Daoy (cell line): ENCODE data around the gene DNAJC13. TPM values are rescaled to one million over a fixed set of nuclear protein-coding genes. Genes with fewer than 3 reads are reported as not detected.

ENCODE experiments used
- DNase-seq: peaks from one replicate; pipeline ENCODE4 v3.0.0-alpha.2; 2015; ENCODE audit warnings: low read depth
- total RNA-seq: library from RNA; depleted of rRNA; stranded (reverse); fragments of >200 nt; shearing (Covaris generic); gene quantifications from 2 replicates; pipeline ENCODE4 v1.2.3, GENCODE V29; 2014

Gene DNAJC13
- total RNA-seq, 1 experiment from 2014 or later = 31.3 TPM

- no peak for DNase-seq
Observed at GRCh38 chr3:132486099-132486498, 68.8 kb downstream of the DNAJC13 start.

GRCh38 chr3:132488151-132488550 is 70.8 kb downstream of the DNAJC13 start:
- no peak for DNase-seq

DNA sequence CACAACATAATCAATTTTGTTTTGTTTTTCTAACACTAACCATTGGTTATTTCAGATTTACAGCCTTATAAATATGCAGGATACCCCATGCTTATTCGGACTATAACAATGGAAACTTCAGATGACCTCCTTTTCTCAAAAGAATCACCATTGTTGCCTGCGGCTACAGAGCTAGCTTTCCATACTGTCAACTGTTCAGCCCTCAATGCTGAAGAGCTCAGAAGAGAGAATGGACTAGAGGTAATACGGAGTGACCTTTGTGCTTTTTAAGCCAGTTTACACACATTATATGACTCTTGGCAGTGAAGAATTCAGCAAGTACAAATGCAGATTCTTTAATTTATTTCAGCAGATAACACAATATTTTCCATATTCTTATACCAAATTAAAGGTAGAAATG is 81.8 kb downstream of the DNAJC13 start:
- DNase-seq = no peak

DNA sequence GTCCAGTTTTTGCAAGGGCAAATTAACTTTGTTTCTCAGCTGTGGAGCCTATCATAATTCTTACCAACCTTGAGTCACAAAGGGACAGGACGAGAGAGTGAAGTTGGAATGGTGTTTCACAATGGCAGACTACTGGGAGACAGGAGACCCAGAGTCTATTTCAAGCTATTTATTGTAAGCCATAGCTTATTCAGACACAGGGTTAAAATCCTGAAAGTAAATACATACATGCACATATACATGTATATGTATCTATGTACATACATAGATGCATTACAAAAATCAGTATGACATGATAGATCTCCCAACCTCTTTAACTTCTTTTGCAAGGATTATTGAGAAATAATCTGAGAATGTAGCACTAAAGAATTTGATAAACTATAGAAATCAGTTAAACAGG is 86.3 kb downstream of the DNAJC13 start:
- DNase-seq = no peak

GRCh38 chr3:132504375-132504933 is 87.2 kb downstream of the DNAJC13 start:
- DNase-seq = no peak

- DNase-seq = no peak
Observed at GRCh38 chr3:132507657-132508056, 90.4 kb downstream of the DNAJC13 start.

- no peak for DNase-seq
Observed at GRCh38 chr3:132509096-132509495, 91.8 kb downstream of the DNAJC13 start.

DNA sequence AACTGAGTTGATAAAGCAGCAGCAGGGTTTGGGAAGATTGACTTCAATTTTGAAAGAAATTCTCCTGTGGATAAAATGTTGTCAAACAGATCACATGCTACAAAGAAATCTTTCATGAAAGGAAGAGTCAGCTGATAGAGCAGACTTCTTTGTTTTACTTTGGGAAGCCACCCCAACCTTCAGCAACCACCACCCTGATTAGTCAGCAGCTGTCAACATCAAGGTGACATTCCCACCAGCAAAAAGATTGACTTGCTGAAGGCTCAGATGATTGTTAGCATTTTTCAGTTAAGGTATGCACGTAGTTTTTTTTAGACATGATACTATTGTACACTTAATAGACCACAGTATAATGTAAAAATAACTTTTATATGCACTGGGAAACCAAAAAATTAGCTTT is 92.2 kb downstream of the DNAJC13 start:
- DNase-seq = no peak

DNA sequence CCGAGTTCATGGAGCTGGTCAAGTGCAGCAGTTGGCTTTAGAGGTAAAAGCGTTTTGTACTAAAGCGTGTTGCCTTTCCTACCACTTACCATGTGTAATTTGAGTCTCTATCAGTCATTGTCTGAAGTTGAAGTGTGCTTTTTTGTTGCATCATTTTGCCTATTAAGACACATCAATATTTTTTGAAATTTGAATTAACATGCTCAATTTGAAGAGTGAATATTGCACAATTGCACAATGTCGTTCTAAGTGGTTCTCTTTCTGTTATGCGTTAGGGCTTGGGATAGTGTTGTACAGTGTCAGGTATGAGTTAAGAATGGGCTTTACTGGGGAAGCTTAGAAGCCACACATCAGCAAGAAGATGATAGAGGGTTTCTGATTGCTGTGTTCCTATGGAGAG is 95.8 kb downstream of the DNAJC13 start:
- DNase-seq = no peak

GRCh38 chr3:132517311-132517710 is 100.0 kb downstream of the DNAJC13 start:
- DNase-seq = no peak

- no peak for DNase-seq
Observed at GRCh38 chr3:132519914-132520313, 102.6 kb downstream of the DNAJC13 start.

DNA sequence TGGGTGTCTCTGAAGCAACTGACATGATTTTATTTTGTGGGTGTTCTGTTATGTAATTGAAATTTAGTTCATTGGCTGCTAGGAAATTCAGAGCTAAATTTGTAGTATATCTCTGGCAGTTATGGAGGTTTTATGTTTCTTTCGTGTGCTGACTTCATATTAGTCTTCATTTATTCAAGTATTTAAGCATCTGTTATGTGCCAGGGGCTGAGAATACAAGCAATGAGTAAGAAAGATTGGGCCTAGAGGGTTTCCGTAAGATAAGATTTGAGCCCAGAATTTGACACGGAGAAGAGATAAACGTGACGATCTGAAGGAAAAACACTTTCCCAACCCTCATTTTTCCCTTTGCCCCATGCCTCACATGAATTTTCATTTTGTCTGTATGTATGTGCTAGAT is 104.6 kb downstream of the DNAJC13 start:
- DNase-seq = no peak

DNA sequence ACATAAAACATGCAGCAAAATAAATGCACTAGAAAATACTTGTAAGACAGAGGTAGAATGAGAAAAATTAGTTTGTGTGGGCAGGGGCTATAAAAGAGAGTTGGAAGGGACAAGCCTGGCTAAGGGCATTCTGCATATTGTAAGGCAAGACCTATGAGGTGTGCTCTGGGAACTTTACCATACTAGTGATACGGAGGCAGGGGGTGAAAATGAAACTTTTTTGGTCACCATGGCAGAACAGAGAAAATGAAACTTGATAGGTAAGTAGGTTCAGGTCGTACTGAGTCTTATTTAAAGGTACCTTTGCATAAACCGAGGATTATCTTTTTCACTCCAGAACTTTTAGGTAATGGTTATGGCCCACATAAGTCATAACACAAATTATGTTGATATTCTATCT is 105.1 kb downstream of the DNAJC13 start:
- DNase-seq = no peak

DNA sequence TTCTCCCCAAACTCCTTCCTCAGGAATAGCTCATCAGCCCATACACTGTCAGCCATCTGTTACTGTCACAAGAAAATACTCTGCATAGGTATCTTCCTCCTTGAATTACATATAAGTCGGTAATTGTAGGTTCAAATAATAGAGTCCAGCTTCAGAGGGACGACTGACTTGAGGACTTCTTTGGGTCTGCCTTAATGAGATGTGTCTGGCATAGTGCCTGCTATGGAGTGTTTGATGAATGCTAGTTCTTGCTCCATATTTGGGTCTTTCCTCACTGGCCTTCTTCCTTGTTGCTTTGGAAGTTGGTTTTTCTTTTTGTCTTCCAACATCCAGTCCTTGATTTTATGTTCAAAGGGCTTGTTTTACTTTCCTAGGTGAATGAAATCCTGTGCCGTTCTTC is 113.3 kb downstream of the DNAJC13 start:
- no peak for DNase-seq

DNA sequence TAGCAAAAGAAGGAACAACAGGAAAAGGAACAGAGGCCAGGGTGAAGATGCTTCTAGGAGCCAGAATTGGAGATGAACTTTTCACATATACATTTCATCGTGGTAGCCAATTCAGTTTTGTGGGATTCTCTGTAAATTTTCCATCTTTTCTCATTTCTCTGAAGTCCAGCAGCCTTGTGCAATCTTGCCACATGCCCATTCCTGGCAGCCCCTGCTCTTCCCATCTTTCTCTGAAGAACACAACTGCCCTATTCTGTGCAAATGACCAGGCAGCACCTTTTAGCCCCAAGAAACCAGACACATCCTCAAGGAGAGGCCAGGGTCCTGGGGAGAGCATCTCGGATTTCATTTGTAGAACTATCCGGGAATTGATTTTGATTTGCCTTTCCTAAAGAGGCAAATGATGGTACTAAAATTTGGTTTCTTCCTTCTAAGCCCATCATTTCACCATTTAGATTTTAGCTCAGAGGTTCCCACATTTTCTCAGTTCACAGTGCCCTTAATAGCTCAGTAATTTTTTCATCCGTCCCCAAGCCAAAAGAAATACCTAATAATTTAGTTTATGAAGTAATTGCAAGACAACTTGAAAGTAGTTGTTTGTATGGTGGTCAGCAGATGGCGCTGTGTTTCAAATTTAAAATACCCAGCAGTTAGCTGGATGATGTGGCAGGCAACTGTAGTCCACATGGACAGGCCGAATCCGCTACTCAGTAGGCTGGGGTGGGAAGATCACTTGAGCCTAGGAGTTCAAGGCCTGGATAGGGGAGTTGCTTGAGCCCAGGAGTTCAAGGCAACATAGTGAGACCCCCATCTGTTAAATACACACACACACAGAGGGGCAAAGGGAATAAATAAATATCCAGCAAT is 118.5 kb downstream of the DNAJC13 start:
- DNase-seq = peak; percentile 73

DNA sequence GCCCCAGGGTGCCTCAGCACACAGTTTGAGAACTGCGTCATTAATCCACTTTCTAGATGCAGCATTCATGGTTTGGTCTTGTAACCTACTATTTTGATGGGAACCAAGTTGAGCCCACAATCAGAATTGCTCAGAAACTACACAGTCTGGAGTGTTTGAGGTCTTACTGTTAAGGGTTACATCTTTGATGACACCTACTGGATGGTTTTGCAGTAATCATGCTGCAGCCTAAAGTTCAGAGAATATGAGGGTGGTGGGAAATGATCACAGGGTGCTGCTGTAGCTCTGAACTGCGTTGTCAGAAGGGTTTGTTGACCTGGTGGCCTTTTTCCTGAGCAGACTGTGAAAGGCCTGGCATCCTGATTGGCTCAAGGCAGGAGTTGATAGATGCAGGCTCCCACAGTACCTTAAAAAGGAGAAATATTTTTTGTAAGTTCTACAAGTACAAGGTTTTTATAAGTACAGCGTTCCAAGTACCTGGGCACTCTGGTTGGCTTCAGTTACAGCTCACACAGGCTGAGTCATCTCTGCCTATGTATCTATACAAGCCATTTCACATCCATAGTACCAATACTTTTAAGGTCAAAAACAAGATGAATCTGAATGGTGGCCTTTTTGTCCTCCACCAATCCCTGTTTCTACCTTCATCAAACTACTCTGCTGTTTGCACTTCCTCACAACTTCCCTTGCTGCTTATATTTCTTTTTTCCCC is 119.3 kb downstream of the DNAJC13 start:
- no peak for DNase-seq

- no peak for DNase-seq
Observed at GRCh38 chr3:132537297-132537696, 120.0 kb downstream of the DNAJC13 start.

DNA sequence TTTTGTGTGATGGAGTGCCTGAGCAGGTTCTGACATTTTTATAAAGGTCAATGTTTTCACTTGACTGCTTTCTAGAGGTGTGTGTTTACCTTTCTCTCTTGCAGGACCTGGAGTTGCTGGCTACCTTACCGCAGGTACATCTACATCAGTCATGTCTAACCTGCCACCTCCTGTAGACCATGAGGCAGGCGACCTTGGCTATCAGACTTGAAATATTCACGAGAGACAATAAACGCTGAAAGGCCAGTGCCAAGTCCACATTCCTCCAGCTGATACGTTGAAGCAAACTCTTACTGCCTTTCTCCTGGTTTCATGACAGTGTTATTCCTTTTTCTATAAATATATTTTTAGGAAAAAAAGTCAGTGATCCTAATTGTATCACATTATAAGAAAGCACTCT is 120.8 kb downstream of the DNAJC13 start:
- DNase-seq = no peak

DNA sequence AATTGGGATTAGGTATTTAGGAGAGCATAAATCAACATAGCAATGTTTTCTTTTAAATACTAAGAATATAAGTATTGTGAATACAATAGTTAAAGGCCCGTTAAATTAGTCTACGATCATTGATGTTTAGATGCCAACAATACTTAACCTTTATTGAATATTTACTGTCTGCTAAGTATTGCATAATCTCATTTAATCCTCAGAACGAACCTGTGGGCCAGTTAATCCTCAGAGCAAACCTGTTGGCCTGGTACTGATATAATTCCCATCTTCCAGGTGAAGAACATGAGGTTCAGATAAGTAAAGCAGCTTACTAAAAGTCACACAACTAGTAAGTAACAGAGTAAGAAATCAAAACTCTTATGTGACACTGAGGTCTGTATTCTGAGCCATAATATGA is 122.4 kb downstream of the DNAJC13 start:
- no peak for DNase-seq

- DNase-seq = no peak
Observed at GRCh38 chr3:132542577-132542976, 125.3 kb downstream of the DNAJC13 start.

DNA sequence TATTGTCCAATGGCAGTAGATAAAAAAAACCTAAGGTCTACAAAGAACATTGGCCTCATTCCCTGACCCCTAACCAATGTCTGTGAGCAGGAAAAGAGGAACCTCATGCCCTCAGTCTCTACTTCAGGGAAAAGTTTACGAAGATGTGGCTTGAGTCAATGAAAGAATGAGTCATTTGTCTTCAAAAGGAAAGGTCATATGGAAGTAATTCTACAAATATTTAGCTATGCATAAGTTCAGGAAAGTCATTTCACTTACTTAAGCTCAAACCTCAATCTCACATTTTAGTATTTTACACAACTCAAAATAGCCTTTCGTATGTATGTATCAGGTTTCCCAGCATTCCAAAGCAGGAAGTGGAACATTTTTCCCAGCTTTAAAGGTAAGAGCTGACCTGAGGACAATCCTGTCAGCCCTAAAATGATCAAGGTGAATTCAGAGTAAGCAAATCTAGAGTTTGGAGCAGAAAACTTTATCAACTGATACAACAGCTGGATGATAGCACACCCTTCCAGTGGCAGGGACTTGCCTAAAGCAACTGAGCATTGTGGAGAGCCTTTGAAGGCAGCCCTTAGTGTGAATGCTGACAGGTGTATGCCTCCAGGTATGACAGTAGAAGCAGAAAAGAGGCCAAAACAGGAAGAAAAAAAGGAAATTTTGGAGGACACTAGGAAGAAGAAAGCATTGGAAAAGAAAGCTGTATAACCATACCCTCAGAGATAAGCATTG is 125.9 kb downstream of the DNAJC13 start:
- DNase-seq = peak; percentile 54

DNA sequence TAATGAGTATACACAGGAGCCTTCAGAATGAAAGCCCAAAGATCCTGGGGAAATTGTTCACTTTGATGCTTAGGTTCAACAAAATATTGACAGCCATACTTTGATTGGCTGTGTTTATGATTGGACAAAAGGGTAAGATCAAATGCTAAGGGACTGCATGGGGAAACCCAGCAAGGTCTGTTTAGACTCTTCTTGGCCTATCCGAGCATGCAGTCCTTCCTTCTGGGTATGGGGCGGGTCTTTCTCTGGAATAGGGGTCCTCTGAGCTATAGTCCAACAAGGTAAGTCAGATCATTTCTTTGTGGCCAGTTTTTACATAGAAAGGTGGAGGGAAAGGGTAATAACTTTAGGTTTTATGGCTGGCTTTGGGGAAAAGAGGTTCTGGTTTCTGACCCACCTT is 126.8 kb downstream of the DNAJC13 start:
- DNase-seq = no peak
